ENCODE results near the gene UTP4.

The UTP4 gene

GRCh38 chr16:69111216-69111875 is 21.1 kb upstream of the UTP4 start:
- no peak for TF ChIP-seq EZH2 (IDR thresholded peaks at IDR 0.05; ENCODE audit: borderline replicate concordance, low read depth, low read length, severe bottlenecking)
- no peak for TF ChIP-seq CTCF (IDR thresholded peaks at IDR 0.05; ENCODE audit: borderline replicate concordance, extremely low read depth, low read length, poor library complexity, severe bottlenecking)
- Histone ChIP-seq H3K9me3 (ENCODE audit: insufficient read depth, low read length, severe bottlenecking) (no peaks in the 10 kb centered on the region), H3K4me3 (ENCODE audit: low read depth in 1 of 2, low read length in 2 of 2) (no peak overlapping the region), H3K9ac (ENCODE audit: low read depth, low read length) (no peak overlapping the region), H3K79me2 (ENCODE audit: insufficient read depth, low read length) (no peaks in the 10 kb centered on the region), H3K27ac (ENCODE audit: low read length) (no peak overlapping the region), H3K4me1 (ENCODE audit: insufficient read depth, low read length) (peaks cover 8% of the 10 kb centered on the region), H3K27me3 (ENCODE audit: insufficient read depth, low read length, poor library complexity) (peaks cover 6% of the 10 kb centered on the region), H4K20me1 (ENCODE audit: insufficient read depth, low read length) (peaks cover 73% of the 10 kb centered on the region), H3K36me3 (ENCODE audit: insufficient read depth, low read length) (peaks cover 44% of the 10 kb centered on the region), H3K4me2 (ENCODE audit: insufficient read depth, low read length) (no peak overlapping the region), H2AFZ (ENCODE audit: low read depth, low read length) (no peak overlapping the region)
- ATAC-seq (ENCODE audit: insufficient read depth, low read depth) = no peak
- DNase-seq = no peak

GRCh38 chr16:69111876-69112230 is 20.6 kb upstream of the UTP4 start:
- no peak for DNase-seq
- H3K4me1 ChIP-seq (ENCODE audit: insufficient read depth, low read length) = peaks cover 3% of the 10 kb centered on the region
- TF ChIP-seq CTCF (IDR thresholded peaks at IDR 0.05; ENCODE audit: borderline replicate concordance, extremely low read depth, low read length, poor library complexity, severe bottlenecking) (no peak), EZH2 (IDR thresholded peaks at IDR 0.05; ENCODE audit: borderline replicate concordance, low read depth, low read length, severe bottlenecking) (no peak)
- H3K79me2 ChIP-seq (ENCODE audit: insufficient read depth, low read length) = no peaks in the 10 kb centered on the region
- no peak overlapping the region for H2AFZ ChIP-seq (ENCODE audit: low read depth, low read length)
- no peak overlapping the region for H3K9ac ChIP-seq (ENCODE audit: low read depth, low read length)
- H3K4me3 ChIP-seq (ENCODE audit: low read depth in 1 of 2, low read length in 2 of 2) = no peak overlapping the region
- peaks cover 71% of the 10 kb centered on the region for H4K20me1 ChIP-seq (ENCODE audit: insufficient read depth, low read length)
- H3K4me2 ChIP-seq (ENCODE audit: insufficient read depth, low read length) = no peak overlapping the region
- no peaks in the 10 kb centered on the region for H3K9me3 ChIP-seq (ENCODE audit: insufficient read depth, low read length, severe bottlenecking)
- no peak for ATAC-seq (ENCODE audit: insufficient read depth, low read depth)
- peaks cover under 1% of the 10 kb centered on the region for H3K27me3 ChIP-seq (ENCODE audit: insufficient read depth, low read length, poor library complexity)
- H3K27ac ChIP-seq (ENCODE audit: low read length) = no peak overlapping the region
- peaks cover 49% of the 10 kb centered on the region for H3K36me3 ChIP-seq (ENCODE audit: insufficient read depth, low read length)

- Histone ChIP-seq H4K20me1 (ENCODE audit: insufficient read depth, low read length) (peaks cover 69% of the 10 kb centered on the region), H3K9ac (ENCODE audit: low read depth, low read length) (no peak overlapping the region), H2AFZ (ENCODE audit: low read depth, low read length) (no peak overlapping the region), H3K79me2 (ENCODE audit: insufficient read depth, low read length) (no peaks in the 10 kb centered on the region), H3K27me3 (ENCODE audit: insufficient read depth, low read length, poor library complexity) (no peaks in the 10 kb centered on the region), H3K4me3 (ENCODE audit: low read depth in 1 of 2, low read length in 2 of 2) (no peak overlapping the region), H3K4me1 (ENCODE audit: insufficient read depth, low read length) (no peaks in the 10 kb centered on the region), H3K27ac (ENCODE audit: low read length) (no peak overlapping the region), H3K36me3 (ENCODE audit: insufficient read depth, low read length) (peaks cover 54% of the 10 kb centered on the region), H3K4me2 (ENCODE audit: insufficient read depth, low read length) (no peak overlapping the region), H3K9me3 (ENCODE audit: insufficient read depth, low read length, severe bottlenecking) (no peaks in the 10 kb centered on the region)
- peak; percentile 79 for ATAC-seq (ENCODE audit: insufficient read depth, low read depth)
- peak; percentile 55 for DNase-seq
- peak; percentile 85 for TF ChIP-seq CTCF (IDR thresholded peaks at IDR 0.05; ENCODE audit: borderline replicate concordance, extremely low read depth, low read length, poor library complexity, severe bottlenecking)
- TF ChIP-seq EZH2 (IDR thresholded peaks at IDR 0.05; ENCODE audit: borderline replicate concordance, low read depth, low read length, severe bottlenecking) = no peak
These were observed 19.9 kb upstream of the UTP4 start for GRCh38 chr16:69112285-69113129.

Measured in DND-41 (cell line).